Left ventricle myocardium inferior (tissue), 1 donor: ENCODE data around the gene FNDC3A. TPM values are rescaled to one million over a fixed set of nuclear protein-coding genes. Genes with fewer than 3 reads are reported as not detected.

Experiments used
- DNase-seq: peaks from one replicate; pipeline ENCODE4 v3.0.0-alpha.2; 2020
- H3K27ac ChIP-seq: fragments of 200-600 bp; replicated peaks from 2 replicates; pipeline ENCODE4 v1.8.0; 2021
- H3K27me3 ChIP-seq: fragments of 200-600 bp; 2 replicates; pipeline ENCODE4 v1.8.0; 2021; ENCODE audit warnings: low read depth
- H3K36me3 ChIP-seq: fragments of 200-600 bp; 2 replicates; pipeline ENCODE4 v1.8.0; 2021
- H3K4me1 ChIP-seq: fragments of 200-600 bp; 2 replicates; pipeline ENCODE4 v1.8.0; 2021
- H3K4me3 ChIP-seq: fragments of 200-600 bp; 2 replicates; pipeline ENCODE4 v1.8.0; 2021; ENCODE audit warnings: mild to moderate bottlenecking, moderate library complexity
- H3K9me3 ChIP-seq: fragments of 200-600 bp; replicated peaks from 2 replicates; pipeline ENCODE4 v1.8.0; 2021
- intact Hi-C: fragments of 100-400 bp; cut with micrococcal nuclease; formaldehyde crosslinking; loops from one replicate; pipeline ENCODE4 v1.11.0; 2022
- total RNA-seq: library from RNA; stranded (reverse); fragmentation: NEBNext Ultra II Directional; extraction: Animal tissue kit (Norgen Biotek cat#: 25700); gene quantifications from one replicate; pipeline ENCODE4 v1.2.1, GENCODE V29; 2021
- TF ChIP-seq, protein P1 (sequence below): fragments of 200-600 bp; IDR thresholded peaks from 2 replicates; pipeline ENCODE4 v1.8.0; 2021; ENCODE audit warnings: antibody characterized with exemption, mild to moderate bottlenecking, borderline replicate concordance
- donor health status: DM: no; HTN: yes; CAD: no; lungs with severe emphysema.

Gene FNDC3A
- total RNA-seq, 1 donor from 2014 or later: 18.9 TPM

DNA sequence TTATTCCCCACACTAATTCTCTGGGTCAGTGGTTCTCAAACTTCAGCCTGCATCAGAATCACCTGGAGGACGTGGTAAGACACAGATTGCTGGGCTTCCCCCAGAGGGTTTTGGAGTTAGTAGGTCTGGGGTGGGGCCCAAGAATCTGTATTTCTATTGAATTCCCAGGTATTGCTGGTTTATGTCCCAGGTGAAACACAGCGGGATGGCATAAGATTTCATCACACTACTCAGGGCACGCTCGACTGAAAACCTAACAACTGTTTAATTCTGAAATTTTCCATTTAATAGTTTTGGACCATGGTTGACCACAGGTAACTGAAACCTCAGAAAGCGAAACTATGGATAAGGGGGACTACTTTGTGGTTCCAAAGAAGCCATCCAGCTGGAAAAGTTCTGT is 250.9 kb downstream of the FNDC3A start:
- no peaks in the 10 kb centered on the region for H3K36me3 ChIP-seq
- peaks cover 29% of the 10 kb centered on the region for H3K27me3 ChIP-seq
- TF ChIP-seq, protein P1, sequence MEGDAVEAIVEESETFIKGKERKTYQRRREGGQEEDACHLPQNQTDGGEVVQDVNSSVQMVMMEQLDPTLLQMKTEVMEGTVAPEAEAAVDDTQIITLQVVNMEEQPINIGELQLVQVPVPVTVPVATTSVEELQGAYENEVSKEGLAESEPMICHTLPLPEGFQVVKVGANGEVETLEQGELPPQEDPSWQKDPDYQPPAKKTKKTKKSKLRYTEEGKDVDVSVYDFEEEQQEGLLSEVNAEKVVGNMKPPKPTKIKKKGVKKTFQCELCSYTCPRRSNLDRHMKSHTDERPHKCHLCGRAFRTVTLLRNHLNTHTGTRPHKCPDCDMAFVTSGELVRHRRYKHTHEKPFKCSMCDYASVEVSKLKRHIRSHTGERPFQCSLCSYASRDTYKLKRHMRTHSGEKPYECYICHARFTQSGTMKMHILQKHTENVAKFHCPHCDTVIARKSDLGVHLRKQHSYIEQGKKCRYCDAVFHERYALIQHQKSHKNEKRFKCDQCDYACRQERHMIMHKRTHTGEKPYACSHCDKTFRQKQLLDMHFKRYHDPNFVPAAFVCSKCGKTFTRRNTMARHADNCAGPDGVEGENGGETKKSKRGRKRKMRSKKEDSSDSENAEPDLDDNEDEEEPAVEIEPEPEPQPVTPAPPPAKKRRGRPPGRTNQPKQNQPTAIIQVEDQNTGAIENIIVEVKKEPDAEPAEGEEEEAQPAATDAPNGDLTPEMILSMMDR: no peak
- no peak overlapping the region for H3K4me3 ChIP-seq
- intact Hi-C loops: no loop called here
- no peaks in the 10 kb centered on the region for H3K9me3 ChIP-seq
- no peak overlapping the region for H3K27ac ChIP-seq
- DNase-seq: no peak
- H3K4me1 ChIP-seq: peaks cover 8% of the 10 kb centered on the region

DNA sequence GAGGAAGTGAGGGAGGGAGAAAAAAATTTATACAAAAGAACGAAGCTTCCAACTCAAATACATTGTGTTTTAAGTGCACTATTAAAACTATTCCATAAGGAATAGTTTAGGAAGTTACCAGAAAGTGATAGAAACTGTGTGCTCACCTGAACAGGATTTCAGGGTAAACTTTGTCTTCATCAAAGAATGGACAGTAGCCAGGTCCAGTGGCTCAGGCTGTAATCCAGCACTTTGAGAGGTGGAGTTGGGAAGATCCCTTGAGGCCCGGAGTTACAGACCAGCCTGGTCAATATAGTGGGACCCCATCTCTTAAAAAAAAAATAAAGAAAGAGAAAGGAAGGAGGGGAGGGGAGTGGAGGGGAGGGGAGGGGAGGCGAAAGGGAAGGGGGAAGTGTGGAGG is 259.0 kb downstream of the FNDC3A start:
- intact Hi-C loops: no loop called here

DNA sequence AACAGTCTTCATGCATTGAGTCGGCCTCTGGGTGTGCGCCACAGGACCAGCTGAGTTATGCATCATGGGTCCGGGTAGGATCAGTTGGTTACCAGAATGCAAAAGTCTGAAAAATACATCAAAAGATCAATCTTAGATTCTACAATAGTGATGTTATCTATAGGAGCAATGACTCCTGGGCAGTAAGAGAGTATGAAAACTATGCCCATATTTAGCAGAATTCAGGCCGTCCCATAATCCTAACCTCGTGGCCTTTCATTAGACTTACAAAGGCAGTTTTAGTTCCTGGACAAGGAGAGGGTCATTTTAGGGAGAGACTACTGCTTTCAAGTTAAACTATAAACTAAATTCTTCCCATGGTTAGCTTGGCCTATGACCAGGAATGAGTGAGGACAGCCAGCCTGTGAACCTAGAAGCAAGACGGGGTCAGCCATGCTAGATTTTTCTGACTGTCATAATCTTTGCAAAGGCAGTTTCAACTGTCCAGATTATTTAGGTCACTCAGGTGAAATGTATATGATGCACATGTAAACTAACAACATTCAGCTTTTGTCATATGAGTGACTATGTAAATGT is 260.2 kb downstream of the FNDC3A start:
- H3K9me3 ChIP-seq: no peaks in the 10 kb centered on the region
- H3K4me3 ChIP-seq: no peak overlapping the region
- TF ChIP-seq, protein P1: no peak
- intact Hi-C loops: no loop called here
- no peak overlapping the region for H3K27ac ChIP-seq
- no peaks in the 10 kb centered on the region for H3K36me3 ChIP-seq
- no peaks in the 10 kb centered on the region for H3K4me1 ChIP-seq
- no peaks in the 10 kb centered on the region for H3K27me3 ChIP-seq
- DNase-seq: no peak

More for the DNA sequence above, 259.0 kb downstream of the FNDC3A start:
- Histone ChIP-seq H3K9me3 (no peaks in the 10 kb centered on the region), H3K4me3 (no peak overlapping the region), H3K36me3 (no peaks in the 10 kb centered on the region), H3K4me1 (no peaks in the 10 kb centered on the region), H3K27me3 (no peaks in the 10 kb centered on the region), H3K27ac (no peak overlapping the region)
- TF ChIP-seq, protein P1: no peak
- DNase-seq: no peak

DNA sequence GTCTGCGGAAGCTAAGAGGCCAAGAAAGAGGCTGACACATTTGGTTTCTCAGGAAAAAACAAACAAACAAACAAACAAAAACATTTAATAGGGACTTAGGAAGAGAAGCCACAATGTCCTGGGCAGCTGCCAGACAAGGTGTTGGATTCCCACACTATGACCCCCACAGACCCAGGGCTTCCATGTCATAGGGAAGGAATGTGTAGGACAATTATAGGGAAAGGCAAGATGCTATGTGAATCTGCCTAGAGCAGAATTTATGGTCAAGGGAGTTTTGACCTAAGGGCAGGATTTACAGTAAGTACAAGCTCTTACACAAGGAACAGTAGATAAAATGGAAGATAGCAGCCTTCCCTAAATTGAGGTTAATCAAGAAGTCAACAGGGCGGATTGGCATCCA is 262.9 kb downstream of the FNDC3A start:
- Histone ChIP-seq H3K36me3 (no peaks in the 10 kb centered on the region), H3K27me3 (no peaks in the 10 kb centered on the region), H3K4me3 (no peak overlapping the region), H3K9me3 (no peaks in the 10 kb centered on the region), H3K4me1 (no peaks in the 10 kb centered on the region), H3K27ac (no peak overlapping the region)
- TF ChIP-seq, protein P1: no peak
- DNase-seq: no peak
- intact Hi-C loops: no loop called here

DNA sequence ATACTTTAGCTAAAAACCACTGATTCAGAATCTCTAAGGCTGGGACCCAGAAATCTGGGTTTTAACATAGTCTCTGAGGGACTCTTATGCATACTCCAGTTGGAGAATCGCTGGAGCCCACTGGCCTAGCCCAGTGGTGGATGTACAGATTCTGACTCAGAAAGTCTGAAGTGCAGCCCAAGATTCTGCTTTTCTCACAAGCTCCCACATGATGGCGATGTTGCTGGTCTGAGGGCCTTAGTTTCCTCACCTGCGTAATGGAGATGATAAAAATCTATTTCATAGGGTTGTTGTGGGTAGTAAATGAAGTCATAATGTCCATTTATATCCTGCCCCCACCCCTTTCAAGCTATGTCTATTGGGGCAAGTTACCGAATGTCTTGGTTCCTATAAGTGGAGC is 264.3 kb downstream of the FNDC3A start:
- Histone ChIP-seq H3K4me3 (no peak overlapping the region), H3K9me3 (no peaks in the 10 kb centered on the region), H3K4me1 (no peaks in the 10 kb centered on the region), H3K27ac (no peak overlapping the region), H3K27me3 (no peaks in the 10 kb centered on the region), H3K36me3 (no peaks in the 10 kb centered on the region)
- TF ChIP-seq, protein P1: peak; percentile 32
- intact Hi-C loops: no loop called here
- no peak for DNase-seq
